OCI-LY1 (cell line): ENCODE measurements around the gene ST3GAL4.

Experiments used
- CTCF ChIP-seq: fragments of 200-600 bp; sonication (generic), shearing (Covaris generic); IDR thresholded peaks from 2 replicates; pipeline ENCODE4 v1.5.1; 2017; ENCODE audit warnings: mild to moderate bottlenecking, antibody characterized with exemption, low read length, moderate library complexity, mixed read lengths
- EZH2 ChIP-seq: fragments of 200-600 bp; sonication (generic), shearing (Covaris generic); IDR thresholded peaks from 2 replicates; pipeline ENCODE4 v1.8.0; 2017; ENCODE audit warnings: borderline replicate concordance, mixed run types, mild to moderate bottlenecking, antibody characterized with exemption, low read length, moderate library complexity, mixed read lengths

- TF ChIP-seq CTCF (no peak), EZH2 (no peak)
Observed at GRCh38 chr11:126407682-126408288, 52.3 kb downstream of the ST3GAL4 start.
